ENCODE results near the gene FBXL17. TPM values are rescaled to one million over a fixed set of nuclear protein-coding genes. Genes with fewer than 3 reads are reported as not detected.

The FBXL17 gene
- total RNA-seq, 1 experiment from 2014 or later: 5.3 TPM

GRCh38 chr5:108115673-108116072 is 266.2 kb downstream of the FBXL17 start:
- Histone ChIP-seq H2AFZ (ENCODE audit: low read length) (no peak overlapping the region), H3K4me2 (ENCODE audit: insufficient read depth, insufficient read length, low read length) (no peak overlapping the region), H2BK5ac (ENCODE audit: insufficient read length, low read length) (no peak overlapping the region), H2BK15ac (ENCODE audit: low read depth, low read length) (no peak overlapping the region), H3K9ac (ENCODE audit: extremely low read depth, insufficient read length, low read length) (no peak overlapping the region), H2AK5ac (ENCODE audit: insufficient read length, low read length) (no peak overlapping the region), H3K56ac (ENCODE audit: insufficient read length, low read depth, low read length) (no peak overlapping the region), H3K27ac (ENCODE audit: insufficient read length, low read depth, low read length) (no peak overlapping the region), H3K4ac (ENCODE audit: low read depth, low read length) (no peak overlapping the region), H4K20me1 (ENCODE audit: control insufficient read depth, insufficient read depth, insufficient read length) (no peaks in the 10 kb centered on the region), H3K79me2 (ENCODE audit: insufficient read depth, low read length) (no peaks in the 10 kb centered on the region; the same call in 1 of the 2 replicates), H3K79me1 (ENCODE audit: insufficient read depth, low read depth, low read length, poor library complexity, severe bottlenecking) (no peaks in the 10 kb centered on the region), H3K23me2 (ENCODE audit: insufficient read length, low read depth, low read length, poor library complexity, severe bottlenecking) (no peaks in the 10 kb centered on the region), H3K14ac (ENCODE audit: insufficient read depth, low read length) (no peak overlapping the region), H3K27me3 (ENCODE audit: insufficient read depth, low read length) (no peaks in the 10 kb centered on the region), H3K18ac (ENCODE audit: insufficient read length, low read depth, low read length) (no peak overlapping the region), H4K8ac (replicated peaks; ENCODE audit: insufficient read length, low read depth, low read length) (no peak overlapping the region), H3K4me1 (ENCODE audit: insufficient read depth, low read length) (no peaks in the 10 kb centered on the region; the same call in 1 of the 2 replicates), H2BK20ac (ENCODE audit: low read depth, low read length, poor library complexity, severe bottlenecking) (no peak overlapping the region), H3T11ph (ENCODE audit: low read length) (no peak overlapping the region), H2BK12ac (ENCODE audit: insufficient read length, low read depth, low read length) (no peak overlapping the region), H4K91ac (ENCODE audit: insufficient read length, low read depth, low read length) (no peak overlapping the region), H3K9me3 (ENCODE audit: control insufficient read depth, low read depth, low read length) (no peaks in the 10 kb centered on the region), H2BK120ac (ENCODE audit: low read depth, low read length, poor library complexity, severe bottlenecking) (no peak overlapping the region), H3K23ac (ENCODE audit: insufficient read length, low read depth, low read length) (no peak overlapping the region), H4K5ac (ENCODE audit: insufficient read length, low read depth, low read length) (no peak overlapping the region)
- peaks cover 14 to 17% of the 10 kb centered on the region in 2 experiments for H3K4me1 Mint-ChIP-seq
- no peak for DNase-seq
- no peak overlapping the region; a peak in 1 of 7 replicates for H3K27ac Mint-ChIP-seq
- peaks cover 3 to 9% of the 10 kb centered on the region in 2 experiments; a peak in 4 of 5 replicates for H3K9me3 Mint-ChIP-seq
- no peaks in the 10 kb centered on the region for H3K27me3 Mint-ChIP-seq (ENCODE audit: low read depth)
- TF ChIP-seq CTCF (conservative IDR thresholded peaks at IDR 0.05): no peak
- H3K4me3 Mint-ChIP-seq: no peak overlapping the region
- H3K36me3 Mint-ChIP-seq (ENCODE audit: insufficient read depth in 1 of 3, low read depth in 3 of 3): peaks cover 4 to 16% (median 11%) of the 10 kb centered on the region in 3 experiments; a peak in 6 of 7 replicates
